CD4-positive, alpha-beta T cell treated with Interleukin-10 for 1 hour (primary cell): ENCODE results near the gene IRF3.
"Not testable (repeated sequence)": the region's sequence is repeated elsewhere in the genome, so short reads cannot be mapped to it uniquely, and the experiment has no call there.

Experiments used
- DNase-seq: peaks from one replicate; pipeline ENCODE4 v3.0.0-alpha.2; 2020

The IRF3 gene

DNA sequence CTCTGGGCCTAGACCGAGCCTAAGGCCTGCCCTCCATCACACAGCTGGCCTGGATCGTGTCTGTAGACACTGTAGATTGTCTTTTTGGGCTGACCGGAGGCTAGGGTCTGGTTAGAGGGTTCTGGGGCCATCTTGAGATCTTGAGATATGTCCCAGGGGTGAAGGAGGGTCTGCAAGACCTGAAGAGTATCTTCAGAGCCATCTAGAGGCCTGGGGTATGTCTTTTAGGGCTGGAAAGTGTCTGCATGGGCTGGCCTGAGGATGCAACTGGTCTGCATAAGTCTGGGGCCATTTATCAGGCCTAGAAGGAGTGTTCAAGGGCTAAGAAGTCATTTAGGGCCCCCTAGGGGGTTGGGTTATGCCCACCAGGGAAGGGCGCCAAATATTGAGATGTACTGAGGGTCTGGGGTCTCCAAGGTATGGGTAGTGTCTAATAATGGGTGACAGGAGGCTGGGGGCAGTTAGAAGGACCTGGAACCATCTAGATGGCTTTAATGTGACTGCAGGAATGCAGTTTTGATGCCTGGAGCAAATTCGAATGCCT, 23.1 kb downstream of the IRF3 start:
- DNase-seq, result no peak

- peak; percentile 100 for DNase-seq
Observed at GRCh38 chr19:49641688-49642491, 23.8 kb downstream of the IRF3 start, which contains the start of gene SCAF1. Gene SCAF1, plus strand, starts transcription at chr19:49642209. Its CDS starts 2,818 bp downstream, at chr19:49645027.

DNA sequence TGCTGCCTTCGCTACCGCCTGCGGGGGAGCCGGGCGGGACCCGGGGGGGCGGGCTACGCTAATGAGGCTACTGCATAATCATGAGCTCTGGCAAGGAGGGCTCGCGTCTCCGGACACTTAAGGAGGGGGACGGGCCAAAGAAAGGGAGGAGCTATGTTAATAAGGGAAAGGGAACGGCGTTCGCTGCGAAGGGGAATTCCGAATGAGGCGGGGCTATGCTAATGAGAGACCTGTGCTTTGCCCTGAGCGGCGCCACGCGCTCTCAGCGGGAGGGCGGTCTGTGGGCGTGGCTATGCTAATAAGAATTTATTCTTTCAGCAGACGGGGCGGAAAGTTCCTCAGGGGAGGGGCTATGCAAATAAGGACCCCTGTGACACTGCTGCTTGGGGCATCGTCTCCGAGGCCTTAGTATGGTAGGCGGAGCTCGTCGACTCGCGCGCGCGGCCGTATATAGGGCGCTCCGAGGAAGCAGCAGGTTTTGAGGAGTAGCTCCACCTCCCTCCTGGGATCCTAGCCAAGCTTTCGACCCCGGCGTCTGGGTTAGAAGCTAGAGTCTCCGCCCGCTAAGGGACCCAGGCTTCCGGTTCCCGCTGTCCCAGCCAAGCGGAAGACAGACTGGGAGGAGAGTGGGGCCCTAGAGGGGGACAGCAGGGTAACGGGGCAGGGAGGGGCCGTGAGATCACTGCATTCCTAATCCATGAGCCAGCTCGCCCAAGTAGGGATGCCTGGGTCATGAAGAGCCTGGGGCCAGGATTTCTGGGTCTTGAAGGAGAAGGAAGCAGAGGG, 25.4 kb downstream of the IRF3 start, which contains the start of gene RRAS:
TSS of gene RRAS (minus strand) at position 31 of the 786 bp plus-strand sequence. CDS start 45 bp downstream, outside the sequence.
- peak; percentile 100 for DNase-seq

DNA sequence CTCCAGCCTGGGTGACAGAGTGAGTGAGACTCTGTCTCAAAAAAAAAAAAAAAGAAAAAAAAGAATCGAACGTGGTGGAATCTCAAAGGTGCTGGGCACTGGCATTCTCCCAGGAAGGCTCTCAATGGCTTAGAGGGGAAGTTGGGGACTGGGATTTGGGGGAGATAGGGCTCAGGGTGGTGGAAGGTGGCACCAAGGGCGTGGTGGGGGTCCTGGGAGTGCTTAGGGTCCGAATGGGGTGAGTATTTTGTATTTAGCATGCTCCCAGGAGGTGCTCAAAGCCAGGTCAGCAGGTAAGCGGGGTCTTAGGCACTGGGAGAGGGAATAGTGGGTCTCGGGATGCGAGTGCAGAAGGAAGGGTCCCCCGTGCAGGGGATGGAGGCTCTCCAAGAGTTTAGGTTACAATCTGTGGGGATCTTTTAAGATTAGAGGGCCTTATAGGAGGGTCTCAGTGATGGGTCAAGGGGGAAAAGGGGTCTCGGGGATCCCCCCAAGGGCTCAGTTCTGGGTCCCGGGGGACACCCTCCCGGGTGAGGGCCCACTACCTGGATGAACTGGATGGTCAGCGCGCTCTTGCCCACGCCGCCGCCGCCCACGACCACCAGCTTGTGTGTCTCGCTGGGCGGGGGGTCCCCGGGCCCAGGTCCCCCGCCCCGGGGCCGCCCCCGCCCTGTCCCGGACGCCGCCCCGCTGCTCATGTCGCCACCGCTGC, 26.1 kb downstream of the IRF3 start:
- DNase-seq, result peak; percentile 13

GRCh38 chr19:49637821-49638738, 27.6 kb downstream of the IRF3 start:
- DNase-seq, result no peak

DNA sequence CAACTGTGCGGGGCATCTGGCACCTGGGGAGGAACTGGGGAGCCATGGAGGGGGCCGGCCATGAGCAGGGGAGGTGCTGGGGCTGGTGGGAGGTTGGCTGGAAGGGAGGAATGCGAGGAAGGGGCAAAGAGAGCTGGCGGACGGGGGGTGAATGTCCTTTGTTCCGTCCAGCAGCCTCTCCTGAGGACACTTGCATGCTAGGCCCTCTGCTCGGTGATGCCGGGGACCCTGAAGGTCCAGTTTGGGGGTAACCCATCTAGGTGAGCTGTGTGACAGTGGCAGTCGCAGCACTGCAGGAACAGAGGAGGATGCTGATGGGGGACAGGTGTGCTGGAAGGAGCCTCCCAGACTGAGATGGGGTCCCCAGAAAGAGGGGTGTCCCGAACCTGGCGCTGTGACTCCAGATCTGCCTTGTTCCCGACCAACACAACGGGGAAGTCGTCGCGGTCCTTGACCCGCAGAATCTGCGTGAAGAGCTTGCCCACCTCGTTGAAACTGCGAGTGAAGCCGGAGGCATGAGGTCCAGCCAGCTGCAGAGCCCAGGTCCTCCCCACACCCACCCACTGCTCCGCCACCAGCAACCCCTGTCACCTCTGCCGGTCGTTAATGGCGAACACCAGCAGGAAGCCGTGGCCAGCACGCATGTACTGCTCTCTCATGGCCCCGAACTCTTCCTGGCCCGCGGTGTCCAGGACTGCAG, 29.3 kb downstream of the IRF3 start:
- DNase-seq, result no peak

DNA sequence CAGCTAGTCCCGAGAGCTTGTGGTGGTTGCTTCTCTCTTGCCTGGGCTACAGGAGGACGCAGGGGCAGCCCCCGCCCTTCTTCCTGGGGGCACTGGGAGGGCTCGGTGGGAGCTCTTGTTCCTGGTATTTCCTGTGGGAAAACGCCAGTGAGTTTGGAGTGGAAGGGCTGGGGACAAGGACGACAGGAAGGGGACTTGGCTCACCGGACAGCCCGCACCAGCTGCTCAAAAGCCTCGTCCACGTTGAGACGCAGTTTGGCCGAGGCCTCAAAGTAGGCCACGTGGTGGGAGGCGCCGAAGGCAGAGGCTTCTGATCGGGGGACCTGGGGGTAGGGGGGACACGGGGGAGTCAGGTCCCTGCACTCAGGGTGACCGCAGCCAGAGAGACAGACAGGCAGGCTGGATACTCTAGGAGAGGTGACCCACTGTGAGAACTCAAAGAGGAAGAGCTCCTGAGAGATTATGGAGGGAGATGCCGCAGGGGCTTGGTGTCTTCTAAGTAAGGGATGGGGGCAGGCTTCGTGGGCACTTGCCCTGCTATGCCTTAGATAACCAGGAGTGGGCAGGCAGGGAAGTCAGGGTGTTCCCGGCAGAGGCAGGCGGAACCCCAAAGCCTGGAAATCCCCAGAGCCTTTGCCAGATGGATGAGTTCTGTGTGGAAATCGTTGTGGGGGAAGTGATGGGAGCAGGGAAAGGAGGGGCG, 30.0 kb downstream of the IRF3 start:
- no peak for DNase-seq

DNA sequence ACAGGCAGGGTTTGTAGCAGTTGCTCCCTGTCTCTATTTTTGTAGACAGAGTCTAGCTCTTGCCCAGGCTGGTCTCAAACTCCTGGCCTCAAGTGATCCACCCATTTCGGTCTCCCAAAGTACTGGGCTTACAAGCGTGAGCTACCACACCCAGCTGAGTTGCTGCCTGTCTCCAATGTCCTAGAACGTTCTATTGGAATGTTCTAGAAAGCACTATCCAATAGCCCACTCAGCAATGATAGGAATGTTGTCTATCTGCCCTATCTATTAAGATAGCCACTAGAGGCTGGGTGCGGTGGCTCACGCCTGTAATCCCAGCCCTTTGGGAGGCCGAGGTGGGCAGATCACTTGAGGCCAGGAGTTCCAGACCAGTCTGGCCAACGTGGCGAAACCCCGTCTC, 32.4 kb downstream of the IRF3 start:
- not testable (repeated sequence) for DNase-seq

DNA sequence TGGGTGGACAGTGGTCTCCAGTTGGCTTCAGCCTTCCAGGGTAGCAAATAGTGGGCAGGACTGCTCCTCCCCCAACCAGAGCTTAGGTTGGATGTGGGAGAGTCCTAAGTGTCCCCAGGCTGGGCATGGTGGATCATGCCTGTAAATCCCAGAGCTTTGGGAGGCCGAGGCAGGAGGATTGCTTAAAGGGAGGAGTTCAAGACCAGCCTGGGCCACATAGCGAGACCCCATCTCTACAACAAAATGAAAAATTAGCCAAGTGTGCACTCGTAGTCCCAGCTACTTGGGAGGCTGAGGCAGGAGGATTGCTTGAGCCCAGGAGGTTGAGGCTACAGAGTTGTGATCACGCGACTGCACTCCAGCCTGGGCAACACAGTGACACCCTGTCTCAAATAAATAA, 33.1 kb downstream of the IRF3 start:
- no peak for DNase-seq

DNA sequence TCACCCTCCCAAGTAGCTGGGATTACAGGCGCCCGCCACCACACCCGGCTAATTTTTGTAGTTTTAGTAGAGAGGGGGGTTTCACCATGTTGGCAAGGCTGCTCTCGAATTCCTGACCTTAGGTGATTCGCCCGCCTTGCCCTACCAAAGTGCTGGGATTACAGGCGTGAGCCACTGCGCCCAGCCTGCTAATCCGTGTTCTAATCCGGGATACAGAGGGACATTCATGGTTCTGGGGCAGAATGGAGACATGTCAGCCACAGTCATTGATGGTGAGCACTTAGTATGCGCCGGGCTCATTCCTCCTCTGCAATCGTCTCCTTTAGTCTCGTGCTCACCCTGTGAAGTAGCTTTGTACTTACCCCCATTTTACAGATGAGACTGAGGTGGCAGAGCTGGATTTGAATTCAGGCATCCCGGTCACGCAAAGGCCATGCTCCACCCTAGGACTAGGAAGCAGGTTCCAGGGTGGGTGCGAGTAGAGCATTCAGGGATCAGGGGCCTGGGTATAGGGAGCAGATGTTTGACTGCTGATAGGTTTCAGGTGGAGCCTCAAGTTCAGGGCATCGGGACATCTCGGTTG, 34.0 kb downstream of the IRF3 start:
- no peak for DNase-seq

DNA sequence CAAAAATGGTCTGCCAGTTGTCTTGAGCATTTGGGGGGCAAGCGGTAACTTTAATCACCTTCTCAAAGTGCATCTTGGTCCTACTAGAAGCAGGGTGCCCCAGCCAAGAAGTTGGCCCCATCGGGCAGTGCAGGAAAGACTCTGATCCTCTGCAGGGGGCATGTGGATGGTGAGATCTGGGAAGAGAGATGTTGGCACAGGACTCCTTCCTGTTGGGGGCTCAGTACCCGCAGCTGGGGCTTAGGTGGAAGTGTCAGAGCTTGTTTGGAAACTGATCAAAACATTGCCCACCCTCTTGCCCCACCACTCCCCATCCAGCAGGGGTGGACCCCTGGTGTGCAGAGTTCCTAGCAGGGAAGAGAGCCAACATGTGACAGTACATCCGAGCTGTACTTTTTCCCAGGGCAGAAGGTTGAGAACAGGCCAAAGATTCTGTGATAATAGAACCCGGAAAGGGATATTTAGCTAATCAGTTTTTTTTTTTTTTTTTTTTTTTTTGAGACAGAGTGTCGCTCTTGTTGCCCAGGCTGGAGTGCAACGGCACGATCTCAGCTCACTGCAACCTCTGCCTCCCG, 34.6 kb downstream of the IRF3 start:
- DNase-seq, result no peak

DNA sequence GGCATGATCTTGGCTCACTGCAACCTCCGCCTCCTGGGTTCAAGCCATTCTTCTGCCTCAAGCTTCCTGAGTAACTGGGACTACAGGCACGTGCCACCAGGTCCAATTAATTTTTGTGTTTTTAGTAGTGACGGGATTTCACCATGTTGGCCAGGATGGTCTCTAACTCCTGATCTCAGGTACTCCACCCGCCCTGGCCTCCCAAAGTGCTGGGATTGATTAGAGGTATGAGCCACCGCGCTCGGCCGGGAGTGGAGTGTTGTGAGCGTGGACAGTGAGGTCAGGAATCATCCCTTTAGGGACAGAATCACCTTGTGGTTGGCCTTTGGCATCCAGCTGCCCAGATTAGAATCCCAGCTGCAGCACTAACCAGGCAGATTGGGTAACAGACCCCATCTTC, 36.0 kb downstream of the IRF3 start:
- no peak for DNase-seq

- DNase-seq, result no peak
Observed at GRCh38 chr19:49626226-49626625, 39.4 kb downstream of the IRF3 start.

DNA sequence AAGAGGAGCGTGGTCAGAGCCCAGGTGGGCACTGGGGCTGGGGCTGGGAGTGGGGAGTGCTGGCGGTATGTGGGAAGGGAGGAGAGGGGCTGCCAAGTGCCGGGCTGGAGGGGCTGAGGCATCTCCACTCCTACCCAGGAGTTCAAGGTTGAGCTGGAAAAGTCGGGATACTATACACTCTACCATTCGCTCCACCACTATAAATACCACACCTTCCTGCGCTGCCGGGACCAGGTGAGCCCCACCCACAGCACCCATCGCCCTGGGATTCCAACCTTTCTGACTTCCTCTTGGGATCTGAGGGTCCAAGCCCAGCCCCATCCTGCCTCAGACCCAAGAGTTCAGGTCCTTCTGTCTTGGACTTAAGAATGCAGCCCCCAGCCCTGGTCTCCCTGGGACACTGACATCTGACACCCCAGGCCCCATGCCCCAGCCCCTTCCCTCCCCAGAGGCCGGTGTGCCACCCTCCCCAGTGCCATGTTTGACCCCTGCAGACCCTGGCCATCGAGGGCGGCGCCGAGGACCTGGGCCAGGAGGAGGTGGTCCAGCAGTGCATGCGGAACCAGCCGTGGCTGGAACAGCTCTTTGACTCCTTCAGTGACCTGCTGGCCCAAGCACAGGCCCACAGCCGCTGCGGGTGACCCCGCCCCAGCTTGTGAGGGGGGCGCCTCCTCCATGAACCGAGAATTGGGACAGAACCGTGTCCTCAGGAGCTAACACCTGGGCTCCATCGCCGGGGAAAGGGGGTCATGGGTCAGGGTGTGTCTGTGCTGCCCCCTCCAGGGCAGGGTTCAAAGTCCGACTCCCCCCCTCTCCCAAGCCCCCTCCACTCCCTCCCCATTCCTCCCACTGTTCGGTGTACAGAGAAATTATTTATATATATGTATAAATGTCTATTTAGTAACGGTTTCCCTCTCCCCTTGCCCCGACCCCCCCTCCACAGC, 40.4 kb downstream of the IRF3 start:
- no peak for DNase-seq

- DNase-seq, result not testable (repeated sequence)
Observed at GRCh38 chr19:49617860-49618259, 47.8 kb downstream of the IRF3 start.

GRCh38 chr19:49616945-49617344, 48.7 kb downstream of the IRF3 start:
- DNase-seq, result no peak

DNA sequence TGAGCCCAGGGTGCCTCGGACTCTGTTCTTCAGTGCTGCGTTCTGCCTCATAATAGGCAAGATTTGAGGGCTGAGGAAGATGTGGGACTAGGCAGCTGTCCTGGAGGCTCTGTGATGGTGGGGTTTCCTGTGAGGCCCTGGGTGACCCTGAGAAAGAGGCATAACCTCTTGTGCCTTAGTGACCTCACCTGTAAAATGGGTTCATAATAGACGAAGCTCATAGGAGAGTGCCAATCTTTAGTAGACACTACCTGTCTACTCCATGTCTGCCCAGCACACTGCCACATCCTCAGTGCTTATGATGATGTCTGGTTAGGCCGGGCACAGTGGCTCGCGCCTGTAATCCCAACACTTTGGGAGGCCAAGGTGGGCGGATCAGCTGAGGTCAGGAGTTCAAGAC, 49.1 kb downstream of the IRF3 start:
- DNase-seq, result no peak

DNA sequence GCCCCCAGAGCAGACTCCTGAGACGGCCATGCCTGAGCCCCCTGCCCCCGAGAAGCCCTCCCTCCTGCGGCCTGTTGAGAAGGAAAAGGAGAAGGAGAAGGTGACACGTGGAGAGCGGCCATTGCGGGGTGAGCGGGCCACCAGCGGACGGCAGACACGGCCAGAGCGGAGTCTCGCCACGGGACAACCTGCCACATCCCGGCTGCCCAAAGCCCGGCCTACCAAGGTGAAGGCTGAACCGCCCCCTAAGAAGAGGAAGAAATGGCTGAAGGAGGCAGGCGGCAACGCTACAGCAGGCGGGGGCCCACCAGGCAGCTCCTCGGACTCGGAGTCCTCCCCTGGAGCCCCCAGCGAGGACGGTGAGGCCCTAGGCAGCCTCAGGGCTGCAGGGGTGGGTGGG, 49.8 kb downstream of the IRF3 start:
- DNase-seq, result no peak
